Liver (tissue), 9 donors: ENCODE results near the gene DNAAF5. TPM values are rescaled to one million over a fixed set of nuclear protein-coding genes. Genes with fewer than 3 reads are reported as not detected.

ENCODE experiments used
- DNase-seq: peaks from one replicate; pipeline ENCODE4 v3.0.0-alpha.2; 2017; ENCODE audit warnings: low spot score
- H3K27ac ChIP-seq, 2 donors: one replicate each; pipeline ENCODE4 v1.7.0; 2013; ENCODE audit warnings: inconsistent platforms in 2 of 2, low read length in 2 of 2, control low read depth in 1 of 2, low read depth in 1 of 2, mild to moderate bottlenecking in 1 of 2
- H3K27me3 ChIP-seq, 4 donors: one replicate each; pipeline versions ENCODE4 v1.6.1 to v1.7.0; 2013; ENCODE audit warnings: low read length in 3 of 4, inconsistent platforms in 1 of 4, mild to moderate bottlenecking in 1 of 4, moderate library complexity in 1 of 4; ENCODE audit not compliant: control insufficient read depth in 4 of 4, insufficient read depth in 4 of 4
- H3K36me3 ChIP-seq, 4 donors: one replicate each; pipeline versions ENCODE4 v1.6.1 to v1.7.0; 2013; ENCODE audit warnings: low read length in 3 of 4, mild to moderate bottlenecking in 3 of 4, low read depth in 1 of 4, moderate library complexity in 1 of 4; ENCODE audit not compliant: control insufficient read depth in 4 of 4, insufficient read depth in 3 of 4
- H3K4me1 ChIP-seq, 4 donors: one replicate each; pipeline versions ENCODE4 v1.6.1 to v1.7.0; 2013; ENCODE audit warnings: low read length in 3 of 4, mild to moderate bottlenecking in 3 of 4, moderate library complexity in 1 of 4; ENCODE audit not compliant: control insufficient read depth in 4 of 4, insufficient read depth in 4 of 4
- H3K4me3 ChIP-seq, 3 donors: one replicate each; pipeline versions ENCODE4 v1.6.1 to v1.7.0; 2013; ENCODE audit warnings: low read length in 3 of 3, control low read depth in 1 of 3, low read depth in 1 of 3, mild to moderate bottlenecking in 1 of 3
- H3K9ac ChIP-seq, 2 donors: one replicate each; pipeline ENCODE4 v1.7.0; 2013; ENCODE audit warnings: low read length in 2 of 2, mild to moderate bottlenecking in 2 of 2, moderate library complexity in 2 of 2, control low read depth in 1 of 2, low read depth in 1 of 2
- H3K9me3 ChIP-seq, 4 donors: one replicate each; pipeline versions ENCODE4 v1.6.1 to v1.7.0; 2013; ENCODE audit warnings: low read length in 3 of 4; ENCODE audit not compliant: control insufficient read depth in 4 of 4
- ATF3 ChIP-seq: IDR thresholded peaks from 2 replicates; pipeline ENCODE4 v1.6.1; 2016; ENCODE audit warnings: antibody characterized with exemption
- CTCF ChIP-seq: fragments of 150-350 bp; IDR thresholded peaks from 2 replicates; pipeline ENCODE4 v1.5.1; 2017; ENCODE audit warnings: improper control_type of control experiment, low read depth, low read length; ENCODE audit not compliant: missing input control
- FOXA1 ChIP-seq: IDR thresholded peaks from 2 replicates; pipeline ENCODE4 v1.6.1; 2016; ENCODE audit warnings: antibody characterized with exemption
- FOXA2 ChIP-seq: IDR thresholded peaks from 2 replicates; pipeline ENCODE4 v1.6.1; 2016; ENCODE audit warnings: antibody characterized with exemption
- GABPA ChIP-seq, 2 donors: IDR thresholded peaks in 1 of 2; conservative IDR thresholded peaks in 1 of 2; 2 replicates each; pipeline ENCODE4 v1.6.1; 2016; ENCODE audit warnings: antibody characterized with exemption in 2 of 2, mild to moderate bottlenecking in 1 of 2, moderate library complexity in 1 of 2
- HNF4A ChIP-seq, 2 donors: conservative IDR thresholded peaks; 2 replicates each; pipeline ENCODE4 v1.6.1; 2016; ENCODE audit warnings: antibody characterized with exemption in 2 of 2, mild to moderate bottlenecking in 2 of 2
- JUND ChIP-seq, 2 donors: IDR thresholded peaks; 2 replicates each; pipeline ENCODE4 v1.6.1; 2016; ENCODE audit warnings: antibody characterized with exemption in 2 of 2
- MAX ChIP-seq: IDR thresholded peaks from 2 replicates; pipeline ENCODE4 v1.6.1; 2016; ENCODE audit warnings: antibody characterized with exemption
- RAD21 ChIP-seq, 2 donors: IDR thresholded peaks; 2 replicates each; pipeline ENCODE4 v1.6.1; 2016; ENCODE audit warnings: antibody characterized with exemption in 2 of 2, mild to moderate bottlenecking in 2 of 2
- SP1 ChIP-seq: IDR thresholded peaks from 2 replicates; pipeline ENCODE4 v1.6.1; 2018; ENCODE audit warnings: antibody characterized with exemption, mild to moderate bottlenecking
- TAF1 ChIP-seq: conservative IDR thresholded peaks from 2 replicates; pipeline ENCODE4 v1.6.1; 2016; ENCODE audit warnings: antibody characterized with exemption, mild to moderate bottlenecking
- YY1 ChIP-seq: IDR thresholded peaks from 2 replicates; pipeline ENCODE4 v1.6.1; 2016; ENCODE audit warnings: antibody characterized with exemption, mild to moderate bottlenecking
- ZBTB33 ChIP-seq: IDR thresholded peaks from 2 replicates; pipeline ENCODE4 v1.6.1; 2016; ENCODE audit warnings: antibody characterized with exemption
- WGBS: extraction: QIAGEN DNeasy Blood & Tissue Kit; methylation state at CpG from one replicate; pipeline ENCODE4 v1.1.7; 2013; 5-methylcytosine and 5-hydroxymethylcytosine counted together
- polyA plus RNA-seq, 2 donors: library from polyadenylated mRNA; stranded (reverse) in 1 of 2; unstranded in 1 of 2; fragments of 200-250 nt in 1 of 2; fragments of >200 nt in 1 of 2; fragmentation: Nextera tagmentation in 1 of 2; extraction: Ambion mirVana in 1 of 2; gene quantifications; one replicate each; pipeline versions ENCODE4 v1.2.1 to v1.2.3, GENCODE V29; 2013 to 2015
- total RNA-seq, 2 donors: library from RNA; depleted of rRNA; stranded (reverse); fragments of >200 nt; gene quantifications; one replicate each; pipeline ENCODE4 v1.2.3, GENCODE V29; 2014
- donor health status: healthy.
- donor health status: healthy.
- donor health status: healthy.
- donor health status: healthy.
- donor health status: healthy.

DNAAF5 gene
- total and polyA plus RNA-seq, 4 donors: 3.1 to 11.1 (median 9.5) TPM

GRCh38 chr7:721619-722248, 4.8 kb upstream of the DNAAF5 start:
- H3K27me3 ChIP-seq: no peaks in the 10 kb centered on the region
- H3K9me3 ChIP-seq: no peaks in the 10 kb centered on the region
- TF ChIP-seq ZBTB33: no peak
- no peak for TF ChIP-seq CTCF
- no peak for TF ChIP-seq YY1
- TF ChIP-seq JUND (IDR thresholded peaks at IDR 0.05): no peak
- no peak for TF ChIP-seq MAX
- no peak for TF ChIP-seq HNF4A (conservative IDR thresholded peaks at IDR 0.05)
- no peak for TF ChIP-seq SP1
- no peak for TF ChIP-seq ATF3
- no peak for TF ChIP-seq GABPA (IDR thresholded peaks at IDR 0.05 in 1 of 2, conservative IDR thresholded peaks at IDR 0.05 in 1 of 2)
- no peak for TF ChIP-seq FOXA1
- peaks cover 4 to 7% (median 6%) of the 10 kb centered on the region in 4 donors for H3K4me1 ChIP-seq
- H3K9ac ChIP-seq: no peak overlapping the region
- no peak overlapping the region for H3K4me3 ChIP-seq
- no peak for DNase-seq
- 97% methylated on average over 5 of the region's 5 CpGs for WGBS
- peaks cover 0 to 4% (median 0%) of the 10 kb centered on the region in 4 donors for H3K36me3 ChIP-seq
- no peak overlapping the region for H3K27ac ChIP-seq

- Histone ChIP-seq H3K9me3 (no peaks in the 10 kb centered on the region), H3K36me3 (peaks cover 0 to 4% (median 0%) of the 10 kb centered on the region in 4 donors), H3K4me3 (no peak overlapping the region), H3K9ac (no peak overlapping the region), H3K27me3 (no peaks in the 10 kb centered on the region), H3K4me1 (peaks cover 7 to 13% (median 10%) of the 10 kb centered on the region in 4 donors), H3K27ac (no peak overlapping the region)
- TF ChIP-seq RAD21 (IDR thresholded peaks at IDR 0.05) (no peak), GABPA (IDR thresholded peaks at IDR 0.05 in 1 of 2, conservative IDR thresholded peaks at IDR 0.05 in 1 of 2) (no peak), TAF1 (no peak)
- WGBS: 98% methylated on average over 9 of the region's 9 CpGs
- DNase-seq: no peak
These were observed 3.0 kb upstream of the DNAAF5 start for GRCh38 chr7:723541-723940.

- peaks cover 0 to 4% (median 0%) of the 10 kb centered on the region in 4 donors for H3K36me3 ChIP-seq
- H3K4me3 ChIP-seq: no peak overlapping the region
- peaks cover 7 to 13% (median 10%) of the 10 kb centered on the region in 4 donors for H3K4me1 ChIP-seq
- TF ChIP-seq HNF4A (conservative IDR thresholded peaks at IDR 0.05): no peak
- TF ChIP-seq RAD21 (IDR thresholded peaks at IDR 0.05): no peak
- no peak for TF ChIP-seq CTCF
- TF ChIP-seq JUND (IDR thresholded peaks at IDR 0.05): no peak
- TF ChIP-seq SP1: no peak
- no peak for TF ChIP-seq FOXA2
- TF ChIP-seq ATF3: no peak
- no peak for TF ChIP-seq GABPA (IDR thresholded peaks at IDR 0.05 in 1 of 2, conservative IDR thresholded peaks at IDR 0.05 in 1 of 2)
- no peaks in the 10 kb centered on the region for H3K27me3 ChIP-seq
- no peak overlapping the region for H3K27ac ChIP-seq
- H3K9ac ChIP-seq: no peak overlapping the region
- DNase-seq: no peak
- 95% methylated on average over 7 of the region's 7 CpGs for WGBS
- no peaks in the 10 kb centered on the region for H3K9me3 ChIP-seq
These were observed 2.2 kb upstream of the DNAAF5 start for GRCh38 chr7:724298-724697.
